Measurements from ENCODE around the gene CBARP. TPM values are rescaled to one million over a fixed set of nuclear protein-coding genes. Genes with fewer than 3 reads are reported as not detected.

CBARP gene
- total RNA-seq, 2 donors from 2014 or later: 21.5 to 28.5 TPM

DNA sequence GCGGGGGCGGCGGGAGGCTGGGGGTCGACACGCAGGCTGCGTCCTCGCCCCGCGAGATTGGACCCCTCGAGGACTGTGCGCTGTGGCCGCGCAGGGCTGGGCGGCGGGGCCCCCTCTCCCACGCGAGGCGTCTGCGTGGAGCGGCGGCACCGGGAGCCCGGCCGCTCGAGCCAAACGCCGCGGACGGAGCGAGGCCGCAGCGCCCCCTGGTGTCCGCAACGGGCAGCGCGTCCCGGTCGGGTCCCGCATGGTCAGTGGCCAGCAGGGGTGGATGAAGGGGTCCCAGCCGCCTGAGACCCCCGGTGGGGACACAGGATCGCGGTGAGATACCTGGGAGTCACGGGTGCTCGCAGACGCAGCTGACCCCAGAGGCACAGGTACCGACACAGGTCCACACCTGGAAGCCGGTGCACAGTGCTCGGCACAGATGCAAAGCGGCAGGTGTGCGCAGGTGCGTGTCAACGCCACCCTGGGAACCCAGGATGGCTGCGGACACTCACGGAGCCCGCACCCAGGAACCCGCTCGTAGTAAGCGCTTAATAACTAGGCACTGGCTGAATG lies 29.2 kb upstream of the CBARP start:
- DNase-seq: peak; percentile 93
- Histone ChIP-seq H3K36me3 (ENCODE audit: control insufficient read depth, insufficient read depth, low read length) (peaks cover 14% of the 10 kb centered on the region), H3K4me3 (ENCODE audit: low read length) (peak overlapping the region; percentile 76), H3K27ac (ENCODE audit: low read depth, low read length) (no peak overlapping the region), H3K27me3 (ENCODE audit: control insufficient read depth, insufficient read depth, low read length, poor library complexity, severe bottlenecking) (peaks cover 9% of the 10 kb centered on the region), H3K9ac (ENCODE audit: extremely low read depth, low read length, poor library complexity, severe bottlenecking) (no peak overlapping the region), H3K4me1 (ENCODE audit: control insufficient read depth, insufficient read depth, low read length) (peaks cover 28% of the 10 kb centered on the region), H3K9me3 (ENCODE audit: control insufficient read depth, low read length) (no peaks in the 10 kb centered on the region)
- Mint-ChIP-seq H3K36me3 (ENCODE audit: low read depth) (peaks cover 23% of the 10 kb centered on the region), H3K9me3 (no peaks in the 10 kb centered on the region), H3K4me1 (peaks cover 30% of the 10 kb centered on the region), H3K4me3 (peak overlapping the region; percentile 51), H3K27ac (peak overlapping the region; percentile 68), H3K27me3 (ENCODE audit: insufficient read depth) (peaks cover 17% of the 10 kb centered on the region)
- TF ChIP-seq, protein P1, sequence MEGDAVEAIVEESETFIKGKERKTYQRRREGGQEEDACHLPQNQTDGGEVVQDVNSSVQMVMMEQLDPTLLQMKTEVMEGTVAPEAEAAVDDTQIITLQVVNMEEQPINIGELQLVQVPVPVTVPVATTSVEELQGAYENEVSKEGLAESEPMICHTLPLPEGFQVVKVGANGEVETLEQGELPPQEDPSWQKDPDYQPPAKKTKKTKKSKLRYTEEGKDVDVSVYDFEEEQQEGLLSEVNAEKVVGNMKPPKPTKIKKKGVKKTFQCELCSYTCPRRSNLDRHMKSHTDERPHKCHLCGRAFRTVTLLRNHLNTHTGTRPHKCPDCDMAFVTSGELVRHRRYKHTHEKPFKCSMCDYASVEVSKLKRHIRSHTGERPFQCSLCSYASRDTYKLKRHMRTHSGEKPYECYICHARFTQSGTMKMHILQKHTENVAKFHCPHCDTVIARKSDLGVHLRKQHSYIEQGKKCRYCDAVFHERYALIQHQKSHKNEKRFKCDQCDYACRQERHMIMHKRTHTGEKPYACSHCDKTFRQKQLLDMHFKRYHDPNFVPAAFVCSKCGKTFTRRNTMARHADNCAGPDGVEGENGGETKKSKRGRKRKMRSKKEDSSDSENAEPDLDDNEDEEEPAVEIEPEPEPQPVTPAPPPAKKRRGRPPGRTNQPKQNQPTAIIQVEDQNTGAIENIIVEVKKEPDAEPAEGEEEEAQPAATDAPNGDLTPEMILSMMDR (conservative IDR thresholded peaks at IDR 0.05): peak; percentile 98
- WGBS, 2 experiments (ENCODE audit: insufficient coverage in 1 of 2, insufficient read length in 1 of 2): 3% methylated on average over 26 to 59 of the region's 59 CpGs

DNA sequence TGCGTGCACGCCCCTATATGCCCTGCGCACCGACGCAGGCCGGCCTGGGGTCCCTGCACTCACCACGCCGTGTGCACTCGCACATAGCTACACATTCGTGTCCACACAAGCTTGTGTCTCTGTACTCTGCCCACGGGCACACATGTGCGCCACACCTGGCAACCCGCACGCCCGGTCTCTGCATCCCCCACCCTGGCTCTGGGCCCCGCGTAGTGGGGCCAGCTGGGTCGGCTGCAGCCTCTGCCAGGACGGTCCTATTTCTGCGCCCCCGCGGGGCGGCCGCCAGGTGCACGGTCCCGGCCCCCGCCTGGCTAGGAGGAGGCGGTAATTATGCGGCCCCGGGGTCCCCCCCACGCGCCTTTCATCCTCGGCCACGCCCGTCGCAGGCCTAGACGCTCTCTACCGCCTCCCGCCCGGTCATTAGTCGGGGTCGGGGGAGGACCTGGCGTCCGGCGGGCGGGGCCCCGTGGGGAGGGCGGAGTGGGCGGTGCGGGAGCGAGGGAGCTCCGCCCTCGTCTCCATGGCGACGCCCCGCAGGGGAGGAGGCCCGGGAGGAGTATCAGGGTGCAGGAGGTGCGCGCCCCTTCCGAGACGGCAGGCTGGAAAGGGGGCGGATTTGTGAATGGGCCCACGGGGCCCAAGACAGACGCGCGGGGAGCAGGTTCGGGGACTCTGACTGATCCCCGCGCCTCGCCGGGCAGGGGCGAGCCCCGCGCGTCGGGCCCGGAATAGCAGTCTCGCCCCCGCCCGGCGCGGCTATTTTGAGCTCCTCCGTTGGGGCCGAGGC lies 28.5 kb upstream of the CBARP start:
- Mint-ChIP-seq H3K27ac (peak overlapping the region; percentile 89), H3K4me3 (peak overlapping the region; percentile 51), H3K9me3 (no peaks in the 10 kb centered on the region), H3K27me3 (ENCODE audit: insufficient read depth) (peaks cover 17% of the 10 kb centered on the region), H3K36me3 (ENCODE audit: low read depth) (peaks cover 16% of the 10 kb centered on the region), H3K4me1 (peaks cover 37% of the 10 kb centered on the region)
- peaks cover 9% of the 10 kb centered on the region for H3K27me3 ChIP-seq (ENCODE audit: control insufficient read depth, insufficient read depth, low read length, poor library complexity, severe bottlenecking)
- peak; percentile 95 for DNase-seq
- H3K4me1 ChIP-seq (ENCODE audit: control insufficient read depth, insufficient read depth, low read length): peaks cover 26% of the 10 kb centered on the region
- H3K4me3 ChIP-seq (ENCODE audit: low read length): peak overlapping the region; percentile 76
- WGBS, 2 experiments (ENCODE audit: insufficient coverage in 1 of 2, insufficient read length in 1 of 2): 5 to 6% methylated on average over 40 to 84 of the region's 84 CpGs
- H3K9me3 ChIP-seq (ENCODE audit: control insufficient read depth, low read length): no peaks in the 10 kb centered on the region
- TF ChIP-seq, protein P1 (conservative IDR thresholded peaks at IDR 0.05): no peak
- H3K9ac ChIP-seq (ENCODE audit: extremely low read depth, low read length, poor library complexity, severe bottlenecking): peak overlapping the region; percentile 57
- H3K36me3 ChIP-seq (ENCODE audit: control insufficient read depth, insufficient read depth, low read length): peaks cover 10% of the 10 kb centered on the region
- peak overlapping the region; percentile 69 for H3K27ac ChIP-seq (ENCODE audit: low read depth, low read length)

DNA sequence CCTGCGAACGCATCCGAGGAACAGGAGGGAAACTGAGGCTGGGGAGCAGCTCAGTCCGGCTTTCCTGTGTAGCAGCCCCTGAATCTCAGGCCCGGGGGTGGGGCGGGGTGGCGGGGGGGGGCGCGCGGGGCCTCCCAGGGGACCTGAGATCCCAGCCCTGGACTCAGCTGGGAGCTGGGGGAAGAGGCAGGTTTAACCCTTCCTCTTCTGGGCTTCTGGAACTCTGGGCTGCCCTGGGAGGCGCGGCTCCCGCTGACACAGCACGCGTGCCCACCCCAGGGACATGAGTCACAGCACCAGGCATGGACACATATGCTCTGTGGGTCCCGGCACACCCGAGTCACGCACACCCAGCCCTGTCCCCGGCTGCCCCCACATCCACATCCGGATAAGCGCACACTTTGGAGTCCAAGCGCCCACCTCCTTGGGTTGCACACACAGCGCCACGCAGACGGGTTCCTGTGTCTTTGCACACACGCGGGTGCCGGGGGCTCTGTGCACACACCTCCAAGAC lies 27.9 kb upstream of the CBARP start:
- DNase-seq: no peak
- WGBS, 2 experiments (ENCODE audit: insufficient coverage in 1 of 2, insufficient read length in 1 of 2): 6 to 20% methylated on average over 18 to 26 of the region's 28 CpGs
- Histone ChIP-seq H3K36me3 (ENCODE audit: control insufficient read depth, insufficient read depth, low read length) (peaks cover 3% of the 10 kb centered on the region), H3K27me3 (ENCODE audit: control insufficient read depth, insufficient read depth, low read length, poor library complexity, severe bottlenecking) (peaks cover 9% of the 10 kb centered on the region), H3K4me1 (ENCODE audit: control insufficient read depth, insufficient read depth, low read length) (peaks cover 26% of the 10 kb centered on the region), H3K9ac (ENCODE audit: extremely low read depth, low read length, poor library complexity, severe bottlenecking) (peak overlapping the region; percentile 57), H3K27ac (ENCODE audit: low read depth, low read length) (peak overlapping the region; percentile 69), H3K9me3 (ENCODE audit: control insufficient read depth, low read length) (no peaks in the 10 kb centered on the region), H3K4me3 (ENCODE audit: low read length) (peak overlapping the region; percentile 76)
- Mint-ChIP-seq H3K4me1 (peaks cover 36% of the 10 kb centered on the region), H3K27ac (peak overlapping the region; percentile 95), H3K9me3 (no peaks in the 10 kb centered on the region), H3K27me3 (ENCODE audit: insufficient read depth) (peaks cover 17% of the 10 kb centered on the region), H3K36me3 (ENCODE audit: low read depth) (peaks cover 10% of the 10 kb centered on the region), H3K4me3 (peak overlapping the region; percentile 51)
- TF ChIP-seq, protein P1 (conservative IDR thresholded peaks at IDR 0.05): no peak

Data from endodermal cell (in vitro differentiated cells).